HL-60 (cell line): ENCODE results near the gene BLOC1S2.
A peak's percentile ranks its signal among the peaks of the same experiment; 100 is the strongest.
"Not testable (repeated sequence)": the region's sequence is repeated elsewhere in the genome, so short reads cannot be mapped to it uniquely, and the experiment has no call there.

Experiments used
- DNase-seq, 2 experiments: peaks; one replicate each; pipeline ENCODE4 v3.0.0-alpha.2; 2010 to 2020; ENCODE audit warnings: low read depth in 1 of 2, low spot score in 1 of 2
- H3K27ac ChIP-seq: fragments of 250-450 bp; sonication (Bioruptor Pico); replicated peaks from 2 replicates; pipeline ENCODE4 v1.5.1; 2020; ENCODE audit warnings: mild to moderate bottlenecking, moderate library complexity
- H3K27me3 ChIP-seq: fragments of 250-450 bp; sonication (Bioruptor Pico); 2 replicates; pipeline ENCODE4 v1.5.1; 2021; ENCODE audit warnings: mild to moderate bottlenecking, moderate library complexity; ENCODE audit not compliant: insufficient read depth, poor library complexity, severe bottlenecking
- H3K4me3 ChIP-seq: replicated peaks from 2 replicates; pipeline ENCODE4 v1.5.1; 2011; ENCODE audit warnings: mild to moderate bottlenecking, control low read depth, low read length; ENCODE audit not compliant: insufficient read depth
- GABPA ChIP-seq: IDR thresholded peaks from 2 replicates; pipeline ENCODE4 v1.6.1; 2012; ENCODE audit warnings: low read depth
- POLR2AphosphoS5 ChIP-seq: IDR thresholded peaks from 2 replicates; pipeline ENCODE4 v1.6.1; 2012; ENCODE audit warnings: low read depth
- SPI1 ChIP-seq: IDR thresholded peaks from 2 replicates; pipeline ENCODE4 v1.6.1; 2012; ENCODE audit warnings: low read depth, mild to moderate bottlenecking, borderline replicate concordance
- TF ChIP-seq, protein P1 (sequence below): IDR thresholded peaks from 2 replicates; pipeline ENCODE4 v1.6.1; 2012; ENCODE audit warnings: low read depth; ENCODE audit not compliant: insufficient replicate concordance
- TF ChIP-seq, protein P2 (sequence below): IDR thresholded peaks from one replicate; pipeline ENCODE4 v1.5.1; 2011; ENCODE audit warnings: low read length, control low read depth, inconsistent platforms; ENCODE audit not compliant: insufficient read depth

The BLOC1S2 gene

DNA sequence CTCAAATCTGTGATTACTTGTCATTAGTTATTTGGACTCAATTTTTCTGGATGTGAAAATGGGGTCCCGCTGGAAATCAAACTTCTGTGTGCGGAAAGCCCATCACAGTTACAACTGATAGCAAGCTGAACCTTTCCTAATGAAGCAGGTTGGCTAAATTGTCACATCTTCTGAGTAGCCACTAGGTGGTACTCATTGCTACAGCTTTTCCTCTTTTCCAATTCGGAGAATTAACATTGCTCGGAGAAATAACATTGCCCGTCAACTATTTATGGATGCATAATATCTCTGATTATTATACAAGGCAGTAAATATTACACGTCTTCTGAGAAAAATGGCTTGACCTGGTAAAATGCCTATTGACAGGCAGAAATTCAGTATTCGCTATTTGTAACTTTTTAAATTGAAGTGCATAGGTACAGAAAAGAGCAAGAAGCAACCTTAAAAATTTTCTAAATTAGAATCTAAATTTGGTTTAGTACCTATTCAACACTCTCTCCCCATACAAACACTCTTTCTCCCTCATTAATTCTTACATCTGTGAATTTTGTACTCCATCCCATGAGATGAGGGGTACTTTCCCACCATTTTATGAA, 17.3 kb upstream of the BLOC1S2 start:
- Histone ChIP-seq H3K27me3 (peaks cover 3% of the 10 kb centered on the region), H3K27ac (no peak overlapping the region), H3K4me3 (no peak overlapping the region)
- no peak for DNase-seq
- TF ChIP-seq, protein P1, sequence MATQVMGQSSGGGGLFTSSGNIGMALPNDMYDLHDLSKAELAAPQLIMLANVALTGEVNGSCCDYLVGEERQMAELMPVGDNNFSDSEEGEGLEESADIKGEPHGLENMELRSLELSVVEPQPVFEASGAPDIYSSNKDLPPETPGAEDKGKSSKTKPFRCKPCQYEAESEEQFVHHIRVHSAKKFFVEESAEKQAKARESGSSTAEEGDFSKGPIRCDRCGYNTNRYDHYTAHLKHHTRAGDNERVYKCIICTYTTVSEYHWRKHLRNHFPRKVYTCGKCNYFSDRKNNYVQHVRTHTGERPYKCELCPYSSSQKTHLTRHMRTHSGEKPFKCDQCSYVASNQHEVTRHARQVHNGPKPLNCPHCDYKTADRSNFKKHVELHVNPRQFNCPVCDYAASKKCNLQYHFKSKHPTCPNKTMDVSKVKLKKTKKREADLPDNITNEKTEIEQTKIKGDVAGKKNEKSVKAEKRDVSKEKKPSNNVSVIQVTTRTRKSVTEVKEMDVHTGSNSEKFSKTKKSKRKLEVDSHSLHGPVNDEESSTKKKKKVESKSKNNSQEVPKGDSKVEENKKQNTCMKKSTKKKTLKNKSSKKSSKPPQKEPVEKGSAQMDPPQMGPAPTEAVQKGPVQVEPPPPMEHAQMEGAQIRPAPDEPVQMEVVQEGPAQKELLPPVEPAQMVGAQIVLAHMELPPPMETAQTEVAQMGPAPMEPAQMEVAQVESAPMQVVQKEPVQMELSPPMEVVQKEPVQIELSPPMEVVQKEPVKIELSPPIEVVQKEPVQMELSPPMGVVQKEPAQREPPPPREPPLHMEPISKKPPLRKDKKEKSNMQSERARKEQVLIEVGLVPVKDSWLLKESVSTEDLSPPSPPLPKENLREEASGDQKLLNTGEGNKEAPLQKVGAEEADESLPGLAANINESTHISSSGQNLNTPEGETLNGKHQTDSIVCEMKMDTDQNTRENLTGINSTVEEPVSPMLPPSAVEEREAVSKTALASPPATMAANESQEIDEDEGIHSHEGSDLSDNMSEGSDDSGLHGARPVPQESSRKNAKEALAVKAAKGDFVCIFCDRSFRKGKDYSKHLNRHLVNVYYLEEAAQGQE, result no peak
- TF ChIP-seq, protein P2, sequence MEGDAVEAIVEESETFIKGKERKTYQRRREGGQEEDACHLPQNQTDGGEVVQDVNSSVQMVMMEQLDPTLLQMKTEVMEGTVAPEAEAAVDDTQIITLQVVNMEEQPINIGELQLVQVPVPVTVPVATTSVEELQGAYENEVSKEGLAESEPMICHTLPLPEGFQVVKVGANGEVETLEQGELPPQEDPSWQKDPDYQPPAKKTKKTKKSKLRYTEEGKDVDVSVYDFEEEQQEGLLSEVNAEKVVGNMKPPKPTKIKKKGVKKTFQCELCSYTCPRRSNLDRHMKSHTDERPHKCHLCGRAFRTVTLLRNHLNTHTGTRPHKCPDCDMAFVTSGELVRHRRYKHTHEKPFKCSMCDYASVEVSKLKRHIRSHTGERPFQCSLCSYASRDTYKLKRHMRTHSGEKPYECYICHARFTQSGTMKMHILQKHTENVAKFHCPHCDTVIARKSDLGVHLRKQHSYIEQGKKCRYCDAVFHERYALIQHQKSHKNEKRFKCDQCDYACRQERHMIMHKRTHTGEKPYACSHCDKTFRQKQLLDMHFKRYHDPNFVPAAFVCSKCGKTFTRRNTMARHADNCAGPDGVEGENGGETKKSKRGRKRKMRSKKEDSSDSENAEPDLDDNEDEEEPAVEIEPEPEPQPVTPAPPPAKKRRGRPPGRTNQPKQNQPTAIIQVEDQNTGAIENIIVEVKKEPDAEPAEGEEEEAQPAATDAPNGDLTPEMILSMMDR, result peak; percentile 66
- peak; percentile 31; the same call in 1 of the 2 replicates for TF ChIP-seq SPI1

DNA sequence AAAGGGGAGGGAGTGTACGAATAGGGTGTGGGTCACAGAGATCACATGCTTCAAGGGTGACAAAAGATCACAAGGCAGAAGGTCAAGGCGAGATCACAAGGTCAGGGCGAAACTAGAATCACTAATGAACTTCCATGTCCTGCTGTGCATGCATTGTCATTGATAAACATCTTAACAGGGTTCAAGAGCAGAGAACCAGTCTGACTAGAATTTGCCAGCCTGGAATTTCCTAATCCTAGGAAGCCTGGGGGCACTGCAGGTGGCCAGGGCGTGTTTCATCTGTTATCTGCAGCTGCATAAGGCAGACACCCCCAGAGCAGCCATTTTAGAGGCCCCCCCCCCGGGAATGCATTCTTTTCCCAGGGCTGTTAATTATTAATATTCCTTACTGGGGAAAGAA, 14.6 kb upstream of the BLOC1S2 start:
- not testable (repeated sequence) for H3K27me3 ChIP-seq, H3K27ac ChIP-seq, DNase-seq, H3K4me3 ChIP-seq

- TF ChIP-seq POLR2AphosphoS5 (no peak), SPI1 (no peak)
- TF ChIP-seq, protein P1, result peak; percentile 74
- TF ChIP-seq, protein P2, result no peak
- no peak overlapping the region for H3K4me3 ChIP-seq
- no peak for DNase-seq
- no peak overlapping the region for H3K27ac ChIP-seq
- no peaks in the 10 kb centered on the region for H3K27me3 ChIP-seq
These were observed 10.8 kb upstream of the BLOC1S2 start for GRCh38 chr10:100297242-100297641.

GRCh38 chr10:100293066-100293465, 6.6 kb upstream of the BLOC1S2 start:
- TF ChIP-seq POLR2AphosphoS5 (no peak), GABPA (no peak), SPI1 (no peak)
- TF ChIP-seq, protein P1, result no peak
- TF ChIP-seq, protein P2, result no peak
- no peak overlapping the region for H3K27ac ChIP-seq
- no peak overlapping the region for H3K4me3 ChIP-seq
- no peaks in the 10 kb centered on the region for H3K27me3 ChIP-seq
- DNase-seq, result no peak

- DNase-seq, result peak; percentile 26 to 37
These were observed 5.8 kb upstream of the BLOC1S2 start for GRCh38 chr10:100292300-100292699.

More at GRCh38 chr10:100292300-100292699, 5.8 kb upstream of the BLOC1S2 start:
- H3K4me3 ChIP-seq, H3K27me3 ChIP-seq, H3K27ac ChIP-seq: not testable (repeated sequence)
